Middle frontal gyrus (tissue), 1 donor: ENCODE measurements around the gene ACSM2B.
"Not testable (repeated sequence)": the region's sequence is repeated elsewhere in the genome, so short reads cannot be mapped to it uniquely, and the experiment has no call there.

Experiments used
- DNase-seq: peaks from one replicate; pipeline ENCODE4 v3.0.0-alpha.2; 2015; ENCODE audit warnings: low spot score; ENCODE audit errors: extremely low spot score

The ACSM2B gene

GRCh38 chr16:20598832-20599469 lies 22.8 kb upstream of the ACSM2B start:
- DNase-seq: no peak

GRCh38 chr16:20595694-20596093 lies 19.5 kb upstream of the ACSM2B start:
- DNase-seq: not testable (repeated sequence)

- not testable (repeated sequence) for DNase-seq
Observed at GRCh38 chr16:20595068-20595467, 18.9 kb upstream of the ACSM2B start.

- DNase-seq: not testable (repeated sequence)
Observed at GRCh38 chr16:20592780-20593179, 16.6 kb upstream of the ACSM2B start.

GRCh38 chr16:20589486-20589885 lies 13.3 kb upstream of the ACSM2B start:
- not testable (repeated sequence) for DNase-seq

GRCh38 chr16:20587645-20588074 lies 11.5 kb upstream of the ACSM2B start:
- DNase-seq: not testable (repeated sequence)

GRCh38 chr16:20586716-20587115 lies 10.5 kb upstream of the ACSM2B start:
- not testable (repeated sequence) for DNase-seq

GRCh38 chr16:20586112-20586511 lies 9.9 kb upstream of the ACSM2B start:
- DNase-seq: not testable (repeated sequence)

GRCh38 chr16:20580487-20581259 lies 4.5 kb upstream of the ACSM2B start:
- DNase-seq: not testable (repeated sequence)

GRCh38 chr16:20578091-20578490 lies 1.9 kb upstream of the ACSM2B start:
- DNase-seq: not testable (repeated sequence)

- not testable (repeated sequence) for DNase-seq
Observed at GRCh38 chr16:20569117-20569651, 7.0 kb downstream of the ACSM2B start.

- no peak for DNase-seq
Observed at GRCh38 chr16:20568404-20568803, 7.8 kb downstream of the ACSM2B start.

- DNase-seq: no peak
Observed at GRCh38 chr16:20566864-20567263, 9.3 kb downstream of the ACSM2B start.

- not testable (repeated sequence) for DNase-seq
Observed at GRCh38 chr16:20565334-20565733, 10.8 kb downstream of the ACSM2B start.

GRCh38 chr16:20564218-20564617 lies 11.9 kb downstream of the ACSM2B start:
- not testable (repeated sequence) for DNase-seq

- not testable (repeated sequence) for DNase-seq
Observed at GRCh38 chr16:20555628-20556027, 20.5 kb downstream of the ACSM2B start.

- DNase-seq: not testable (repeated sequence)
Observed at GRCh38 chr16:20554689-20555088, 21.5 kb downstream of the ACSM2B start.

GRCh38 chr16:20553493-20553892 lies 22.7 kb downstream of the ACSM2B start:
- not testable (repeated sequence) for DNase-seq

- DNase-seq: not testable (repeated sequence)
Observed at GRCh38 chr16:20546951-20547350, 29.2 kb downstream of the ACSM2B start.

- DNase-seq: not testable (repeated sequence)
Observed at GRCh38 chr16:20546278-20546853, 29.8 kb downstream of the ACSM2B start.

GRCh38 chr16:20540603-20541316 lies 35.4 kb downstream of the ACSM2B start:
- DNase-seq: not testable (repeated sequence)
